DND-41 (cell line): ENCODE measurements around the gene PADI2.
A peak's percentile ranks its signal among the peaks of the same experiment; 100 is the strongest.

Experiments used
- ATAC-seq: fragments of 200-7000 bp; cut with Tn5 transposase; 3 replicates; pipeline ENCODE4 v1.9.1; 2021; ENCODE audit warnings: low read depth; ENCODE audit not compliant: insufficient read depth
- DNase-seq: peaks from one replicate; pipeline ENCODE4 v3.0.0-alpha.2; 2020
- H2AFZ ChIP-seq: 2 replicates; pipeline ENCODE4 v1.6.0; 2012; ENCODE audit warnings: low read depth, low read length
- H3K27ac ChIP-seq: 2 replicates; pipeline ENCODE4 v1.5.1; 2012; ENCODE audit warnings: low read length, inconsistent platforms
- H3K27me3 ChIP-seq: fragments of 200-600 bp; sonication (generic); 2 replicates; pipeline ENCODE4 v1.6.0; 2012; ENCODE audit warnings: low read length, mild to moderate bottlenecking, inconsistent platforms; ENCODE audit not compliant: insufficient read depth, poor library complexity
- H3K36me3 ChIP-seq: 2 replicates; pipeline ENCODE4 v1.5.1; 2012; ENCODE audit warnings: low read length, inconsistent platforms; ENCODE audit not compliant: insufficient read depth
- H3K4me1 ChIP-seq: 2 replicates; pipeline ENCODE4 v1.5.1; 2012; ENCODE audit warnings: mild to moderate bottlenecking, low read length; ENCODE audit not compliant: insufficient read depth
- H3K4me2 ChIP-seq: 2 replicates; pipeline ENCODE4 v1.6.0; 2012; ENCODE audit warnings: mild to moderate bottlenecking, moderate library complexity, low read length, inconsistent platforms; ENCODE audit not compliant: insufficient read depth
- H3K4me3 ChIP-seq, 2 experiments: fragments of 200-600 bp in 1 of 2; shearing (Covaris generic) in 1 of 2; 2 replicates each; pipeline ENCODE4 v1.5.1; 2012 to 2016; ENCODE audit warnings: inconsistent platforms in 2 of 2, low read length in 2 of 2, mild to moderate bottlenecking in 2 of 2, low read depth in 1 of 2, moderate library complexity in 1 of 2
- H3K79me2 ChIP-seq: 2 replicates; pipeline ENCODE4 v1.6.0; 2012; ENCODE audit warnings: low read length, inconsistent platforms; ENCODE audit not compliant: insufficient read depth
- H3K9ac ChIP-seq: 2 replicates; pipeline ENCODE4 v1.6.0; 2012; ENCODE audit warnings: low read depth, mild to moderate bottlenecking, inconsistent platforms, low read length, moderate library complexity
- H3K9me3 ChIP-seq: 2 replicates; pipeline ENCODE4 v1.5.1; 2012; ENCODE audit warnings: low read length, moderate library complexity, mild to moderate bottlenecking, inconsistent platforms; ENCODE audit not compliant: insufficient read depth, severe bottlenecking
- H4K20me1 ChIP-seq: 2 replicates; pipeline ENCODE4 v1.6.0; 2012; ENCODE audit warnings: low read length; ENCODE audit not compliant: insufficient read depth
- CTCF ChIP-seq: IDR thresholded peaks from 2 replicates; pipeline ENCODE4 v1.5.1; 2012; ENCODE audit warnings: borderline replicate concordance, low read length, moderate library complexity, mild to moderate bottlenecking; ENCODE audit not compliant: poor library complexity, severe bottlenecking; ENCODE audit errors: extremely low read depth
- EZH2 ChIP-seq: IDR thresholded peaks from 3 replicates; pipeline ENCODE4 v1.6.1; 2012; ENCODE audit warnings: borderline replicate concordance, low read depth, mild to moderate bottlenecking, moderate library complexity, low read length, inconsistent platforms; ENCODE audit not compliant: severe bottlenecking

The PADI2 gene

GRCh38 chr1:17052641-17053040 lies 66.6 kb downstream of the PADI2 start:
- TF ChIP-seq CTCF, result no peak
- TF ChIP-seq EZH2, result no peak
- Histone ChIP-seq H4K20me1 (peaks cover 11% of the 10 kb centered on the region; the same call in 1 of the 2 replicates), H3K36me3 (peaks cover 19% of the 10 kb centered on the region; the same call in 1 of the 2 replicates), H2AFZ (no peak overlapping the region), H3K9ac (peak overlapping the region; percentile 68), H3K4me1 (peaks cover 17% of the 10 kb centered on the region), H3K79me2 (peaks cover 61% of the 10 kb centered on the region), H3K27me3 (no peaks in the 10 kb centered on the region), H3K4me3 (peak overlapping the region; percentile 79 to 84; a peak in 3 of 4 replicates), H3K27ac (no peak overlapping the region), H3K9me3 (no peaks in the 10 kb centered on the region), H3K4me2 (peak overlapping the region; percentile 76)
- DNase-seq (no peak), ATAC-seq (no peak)

GRCh38 chr1:17052038-17052437 lies 67.2 kb downstream of the PADI2 start:
- Histone ChIP-seq H3K4me1 (peaks cover 17% of the 10 kb centered on the region), H2AFZ (no peak overlapping the region), H3K4me2 (peak overlapping the region; percentile 76), H4K20me1 (peaks cover 11% of the 10 kb centered on the region; the same call in 1 of the 2 replicates), H3K9ac (peak overlapping the region; percentile 68; the same call in 1 of the 2 replicates), H3K27ac (no peak overlapping the region), H3K9me3 (no peaks in the 10 kb centered on the region), H3K79me2 (peaks cover 67% of the 10 kb centered on the region), H3K27me3 (no peaks in the 10 kb centered on the region), H3K4me3 (peak overlapping the region in 1 of 2 experiments; percentile 84; a peak in 1 of 4 replicates), H3K36me3 (peaks cover 19% of the 10 kb centered on the region; the same call in 1 of the 2 replicates)
- ATAC-seq (no peak), DNase-seq (no peak)
- TF ChIP-seq EZH2 (no peak), CTCF (no peak)

GRCh38 chr1:17047924-17048323 lies 71.3 kb downstream of the PADI2 start:
- Histone ChIP-seq H3K79me2 (peaks cover 83% of the 10 kb centered on the region), H4K20me1 (peaks cover 19% of the 10 kb centered on the region; the same call in 1 of the 2 replicates), H3K4me2 (no peak overlapping the region), H2AFZ (no peak overlapping the region), H3K27me3 (no peaks in the 10 kb centered on the region), H3K4me3 (no peak overlapping the region), H3K36me3 (peaks cover 50% of the 10 kb centered on the region), H3K4me1 (peaks cover 13% of the 10 kb centered on the region), H3K27ac (no peak overlapping the region), H3K9ac (no peak overlapping the region), H3K9me3 (no peaks in the 10 kb centered on the region)
- DNase-seq (no peak), ATAC-seq (no peak)
- TF ChIP-seq CTCF, result no peak
- no peak for TF ChIP-seq EZH2

- H3K79me2 ChIP-seq, result peaks cover 69% of the 10 kb centered on the region
- H3K4me1 ChIP-seq, result peaks cover under 1% of the 10 kb centered on the region; the same call in 1 of the 2 replicates
- no peak overlapping the region for H3K27ac ChIP-seq
- peaks cover 56% of the 10 kb centered on the region for H3K36me3 ChIP-seq
- no peak overlapping the region for H3K4me2 ChIP-seq
- H4K20me1 ChIP-seq, result peaks cover 16% of the 10 kb centered on the region; the same call in 1 of the 2 replicates
- TF ChIP-seq EZH2 (no peak), CTCF (no peak)
- no peak for DNase-seq
- no peak overlapping the region for H3K9ac ChIP-seq
- no peak for ATAC-seq
- H3K9me3 ChIP-seq, result no peaks in the 10 kb centered on the region
- no peak overlapping the region for H3K4me3 ChIP-seq
- H2AFZ ChIP-seq, result no peak overlapping the region
- no peaks in the 10 kb centered on the region for H3K27me3 ChIP-seq
These were observed 73.0 kb downstream of the PADI2 start for GRCh38 chr1:17046334-17046657.
